Stomach (tissue), 4 donors: ENCODE results near the gene EXOC4.

ENCODE experiments used
- POLR2A ChIP-seq, 4 donors: fragments of 450-650 bp; IDR thresholded peaks; one replicate each; pipeline ENCODE4 v1.6.1; 2016; ENCODE audit warnings: antibody characterized with exemption in 4 of 4, control low read depth in 2 of 4, mild to moderate bottlenecking in 1 of 4, moderate library complexity in 1 of 4
- POLR2AphosphoS5 ChIP-seq, 3 donors: sonication (generic); formaldehyde crosslinking; IDR thresholded peaks; one replicate each; pipeline ENCODE4 v1.6.1; 2016; ENCODE audit warnings: antibody characterized with exemption in 3 of 3
- TF ChIP-seq, protein P1 (sequence below), 7 experiments: fragments of 450-650 bp in 4 of 7; fragments of 200-600 bp in 3 of 7; sonication (generic) in 3 of 7; IDR thresholded peaks; one replicate each; pipeline ENCODE4 v1.5.1; 2016 to 2019; ENCODE audit warnings: antibody characterized with exemption in 7 of 7, control low read depth in 2 of 7, mild to moderate bottlenecking in 1 of 7

DNA sequence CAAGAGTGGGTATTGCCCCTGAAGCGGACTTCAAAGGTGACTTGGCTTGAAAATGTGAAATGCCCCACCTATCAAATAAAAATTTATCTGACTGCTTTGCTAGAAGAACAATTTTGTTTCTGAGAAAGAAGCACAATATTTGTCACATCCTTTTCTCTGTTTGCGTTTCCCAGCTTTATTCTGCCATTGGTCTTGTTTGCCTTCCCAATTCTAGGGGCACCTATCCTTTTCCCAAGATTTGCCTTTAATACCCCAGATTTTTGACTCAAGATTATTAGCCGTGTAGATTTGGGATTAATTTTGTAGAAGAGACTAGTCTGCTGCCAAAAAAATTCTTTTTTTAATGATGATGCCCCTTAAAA, 764.0 kb downstream of the EXOC4 start:
- TF ChIP-seq, protein P1, sequence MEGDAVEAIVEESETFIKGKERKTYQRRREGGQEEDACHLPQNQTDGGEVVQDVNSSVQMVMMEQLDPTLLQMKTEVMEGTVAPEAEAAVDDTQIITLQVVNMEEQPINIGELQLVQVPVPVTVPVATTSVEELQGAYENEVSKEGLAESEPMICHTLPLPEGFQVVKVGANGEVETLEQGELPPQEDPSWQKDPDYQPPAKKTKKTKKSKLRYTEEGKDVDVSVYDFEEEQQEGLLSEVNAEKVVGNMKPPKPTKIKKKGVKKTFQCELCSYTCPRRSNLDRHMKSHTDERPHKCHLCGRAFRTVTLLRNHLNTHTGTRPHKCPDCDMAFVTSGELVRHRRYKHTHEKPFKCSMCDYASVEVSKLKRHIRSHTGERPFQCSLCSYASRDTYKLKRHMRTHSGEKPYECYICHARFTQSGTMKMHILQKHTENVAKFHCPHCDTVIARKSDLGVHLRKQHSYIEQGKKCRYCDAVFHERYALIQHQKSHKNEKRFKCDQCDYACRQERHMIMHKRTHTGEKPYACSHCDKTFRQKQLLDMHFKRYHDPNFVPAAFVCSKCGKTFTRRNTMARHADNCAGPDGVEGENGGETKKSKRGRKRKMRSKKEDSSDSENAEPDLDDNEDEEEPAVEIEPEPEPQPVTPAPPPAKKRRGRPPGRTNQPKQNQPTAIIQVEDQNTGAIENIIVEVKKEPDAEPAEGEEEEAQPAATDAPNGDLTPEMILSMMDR (IDR thresholded peaks at IDR 0.05): peak in 2 of 7 experiments; percentile 2 to 23
- TF ChIP-seq POLR2A (IDR thresholded peaks at IDR 0.05) (no peak), POLR2AphosphoS5 (IDR thresholded peaks at IDR 0.05) (no peak)
